GM21360 (cell line): ENCODE measurements around the gene TERB2.
"Not testable (repeated sequence)": the region's sequence is repeated elsewhere in the genome, so short reads cannot be mapped to it uniquely, and the experiment has no call there.

ENCODE experiments used
- ATAC-seq: cut with Tn5 transposase; IDR thresholded peaks from one replicate; pipeline ENCODE4 v1.9.1; 2021; ENCODE audit warnings: mild to moderate bottlenecking, moderate library complexity; ENCODE audit not compliant: unreplicated experiment

Gene TERB2

GRCh38 chr15:44956388-44956787, at the start of gene TERB2:
Gene TERB2, plus strand, starts transcription at chr15:44956687. Its CDS starts 32 bp downstream, at chr15:44956719.
- no peak for ATAC-seq

- no peak for ATAC-seq
Measured at GRCh38 chr15:44909423-44909822, 47.1 kb upstream of the TERB2 start.

- no peak for ATAC-seq
Measured at GRCh38 chr15:44910981-44911625, 45.4 kb upstream of the TERB2 start.

- ATAC-seq = not testable (repeated sequence)
Measured at GRCh38 chr15:44912186-44912585, 44.3 kb upstream of the TERB2 start.

GRCh38 chr15:44912974-44913448, 43.5 kb upstream of the TERB2 start:
- not testable (repeated sequence) for ATAC-seq

- ATAC-seq = no peak
Measured at GRCh38 chr15:44918136-44918535, 38.4 kb upstream of the TERB2 start.

- ATAC-seq = not testable (repeated sequence)
Measured at GRCh38 chr15:44928658-44929057, 27.8 kb upstream of the TERB2 start.

- not testable (repeated sequence) for ATAC-seq
Measured at GRCh38 chr15:44930283-44930682, 26.2 kb upstream of the TERB2 start.

- not testable (repeated sequence) for ATAC-seq
Measured at GRCh38 chr15:44958302-44958701, 1.8 kb downstream of the TERB2 start.

GRCh38 chr15:44968475-44968874, 12.0 kb downstream of the TERB2 start:
- no peak for ATAC-seq

GRCh38 chr15:44971036-44971435, 14.5 kb downstream of the TERB2 start:
- no peak for ATAC-seq

- ATAC-seq = not testable (repeated sequence)
Measured at GRCh38 chr15:44976183-44976582, 19.7 kb downstream of the TERB2 start.

- not testable (repeated sequence) for ATAC-seq
Measured at GRCh38 chr15:44977781-44978180, 21.3 kb downstream of the TERB2 start.

- ATAC-seq = not testable (repeated sequence)
Measured at GRCh38 chr15:44979617-44980339, 23.3 kb downstream of the TERB2 start.

GRCh38 chr15:44984144-44984543, 27.7 kb downstream of the TERB2 start:
- not testable (repeated sequence) for ATAC-seq

- not testable (repeated sequence) for ATAC-seq
Measured at GRCh38 chr15:44986346-44987055, 30.0 kb downstream of the TERB2 start.

GRCh38 chr15:44987711-44988110, 31.2 kb downstream of the TERB2 start:
- not testable (repeated sequence) for ATAC-seq

GRCh38 chr15:44988184-44988869, 31.8 kb downstream of the TERB2 start:
- not testable (repeated sequence) for ATAC-seq

- not testable (repeated sequence) for ATAC-seq
Measured at GRCh38 chr15:44988870-44989219, 32.4 kb downstream of the TERB2 start.

- ATAC-seq = not testable (repeated sequence)
Measured at GRCh38 chr15:44997632-44998031, 41.1 kb downstream of the TERB2 start.

GRCh38 chr15:44999105-44999504, 42.6 kb downstream of the TERB2 start:
- no peak for ATAC-seq
